WTC11 (cell line): ENCODE data around the gene ZNF554. TPM values are rescaled to one million over a fixed set of nuclear protein-coding genes. Genes with fewer than 3 reads are reported as not detected.
A peak's percentile ranks its signal among the peaks of the same experiment; 100 is the strongest.

Experiments
- CREB1 ChIP-seq: sonication (generic); formaldehyde crosslinking; IDR thresholded peaks from 2 replicates; pipeline ENCODE4 v1.8.0; 2023; ENCODE audit warnings: mild to moderate bottlenecking, missing genetic modification reagents
- FOXK1 ChIP-seq: sonication (generic); formaldehyde crosslinking; IDR thresholded peaks from 2 replicates; pipeline ENCODE4 v1.8.0; 2022; ENCODE audit warnings: mild to moderate bottlenecking, moderate library complexity, missing genetic modification reagents
- GTF2I ChIP-seq: fragments of 250-450 bp; sonication (Bioruptor Pico); conservative IDR thresholded peaks from 2 replicates; pipeline ENCODE4 v1.4.0; 2021; ENCODE audit warnings: mild to moderate bottlenecking
- IRF2 ChIP-seq: sonication (generic); formaldehyde crosslinking; IDR thresholded peaks from 2 replicates; pipeline ENCODE4 v1.8.0; 2022; ENCODE audit warnings: low read depth, missing genetic modification reagents, borderline replicate concordance
- JUN ChIP-seq: sonication (generic); formaldehyde crosslinking; IDR thresholded peaks from 2 replicates; pipeline ENCODE4 v1.8.0; 2023; ENCODE audit warnings: mild to moderate bottlenecking, missing genetic modification reagents
- NFE2L1 ChIP-seq: sonication (generic); formaldehyde crosslinking; IDR thresholded peaks from 2 replicates; pipeline ENCODE4 v1.8.1; 2023; ENCODE audit warnings: missing genetic modification reagents
- NFYB ChIP-seq: sonication (generic); formaldehyde crosslinking; conservative IDR thresholded peaks from 2 replicates; pipeline ENCODE4 v1.8.0; 2022; ENCODE audit warnings: low read depth, missing genetic modification reagents
- NR1H2 ChIP-seq: sonication (generic); formaldehyde crosslinking; IDR thresholded peaks from 2 replicates; pipeline ENCODE4 v1.9.0; 2021; ENCODE audit warnings: mild to moderate bottlenecking, moderate library complexity, missing genetic modification reagents
- SMAD4 ChIP-seq: sonication (generic); formaldehyde crosslinking; IDR thresholded peaks from 2 replicates; pipeline ENCODE4 v1.8.0; 2022; ENCODE audit warnings: mild to moderate bottlenecking, missing genetic modification reagents
- SP1 ChIP-seq: sonication (generic); formaldehyde crosslinking; conservative IDR thresholded peaks from 2 replicates; pipeline ENCODE4 v1.8.1; 2022; ENCODE audit warnings: missing genetic modification reagents
- TP53 ChIP-seq: sonication (generic); formaldehyde crosslinking; IDR thresholded peaks from 2 replicates; pipeline ENCODE4 v1.8.1; 2023; ENCODE audit warnings: mild to moderate bottlenecking, missing genetic modification reagents
- ZBTB21 ChIP-seq: sonication (generic); formaldehyde crosslinking; IDR thresholded peaks from 2 replicates; pipeline ENCODE4 v1.8.1; 2023; ENCODE audit warnings: mild to moderate bottlenecking, missing genetic modification reagents, borderline replicate concordance
- ZNF232 ChIP-seq: sonication (generic); formaldehyde crosslinking; IDR thresholded peaks from 2 replicates; pipeline ENCODE4 v1.8.0; 2022; ENCODE audit warnings: mild to moderate bottlenecking, missing genetic modification reagents
- ZNF317 ChIP-seq: sonication (generic); formaldehyde crosslinking; IDR thresholded peaks from 2 replicates; pipeline ENCODE4 v1.8.1; 2023; ENCODE audit warnings: low read depth, mild to moderate bottlenecking, moderate library complexity, missing genetic modification reagents, borderline replicate concordance
- ZNF396 ChIP-seq: fragments of 250-450 bp; sonication (Bioruptor Pico); IDR thresholded peaks from 2 replicates; pipeline ENCODE4 v1.8.0; 2021; ENCODE audit warnings: mild to moderate bottlenecking, moderate library complexity, borderline replicate concordance
- ZNF423 ChIP-seq: fragments of 250-450 bp; sonication (Bioruptor Pico); IDR thresholded peaks from 2 replicates; pipeline ENCODE4 v2.1.2; 2022; ENCODE audit warnings: mild to moderate bottlenecking, moderate library complexity
- ZNF671 ChIP-seq: fragments of 250-450 bp; sonication (Bioruptor Pico); IDR thresholded peaks from 2 replicates; pipeline ENCODE4 v1.8.0; 2021; ENCODE audit warnings: mild to moderate bottlenecking
- total RNA-seq: library from RNA; stranded (reverse); gene quantifications from 3 replicates; pipeline ENCODE4 v1.2.3, GENCODE V29; 2021
- TF ChIP-seq, protein P1 (sequence below): sonication (generic); formaldehyde crosslinking; IDR thresholded peaks from 2 replicates; pipeline ENCODE4 v1.8.0; 2022; ENCODE audit warnings: mild to moderate bottlenecking, missing genetic modification reagents
- TF ChIP-seq, protein P2 (sequence below): sonication (generic); formaldehyde crosslinking; IDR thresholded peaks from 2 replicates; pipeline ENCODE4 v1.8.1; 2022; ENCODE audit warnings: low read depth, mild to moderate bottlenecking, moderate library complexity, missing genetic modification reagents, borderline replicate concordance
- TF ChIP-seq, protein P3 (sequence below): sonication (generic); formaldehyde crosslinking; IDR thresholded peaks from 2 replicates; pipeline ENCODE4 v1.8.1; 2023; ENCODE audit warnings: mild to moderate bottlenecking, missing genetic modification reagents, moderate library complexity
- TF ChIP-seq, protein P4 (sequence below): sonication (generic); formaldehyde crosslinking; IDR thresholded peaks from 2 replicates; pipeline ENCODE4 v1.8.1; 2022; ENCODE audit warnings: missing genetic modification reagents, borderline replicate concordance
- TF ChIP-seq, protein P5 (sequence below): fragments of 250-450 bp; sonication (Bioruptor Pico); IDR thresholded peaks from 2 replicates; pipeline ENCODE4 v1.9.0; 2021; ENCODE audit warnings: mild to moderate bottlenecking, borderline replicate concordance
- TF ChIP-seq, protein P6 (sequence below): sonication (generic); formaldehyde crosslinking; conservative IDR thresholded peaks from 2 replicates; pipeline ENCODE4 v1.8.1; 2023; ENCODE audit warnings: mild to moderate bottlenecking, low read depth, missing genetic modification reagents, moderate library complexity

Gene ZNF554
- total RNA-seq, 1 experiment from 2014 or later: 5.7 TPM

DNA sequence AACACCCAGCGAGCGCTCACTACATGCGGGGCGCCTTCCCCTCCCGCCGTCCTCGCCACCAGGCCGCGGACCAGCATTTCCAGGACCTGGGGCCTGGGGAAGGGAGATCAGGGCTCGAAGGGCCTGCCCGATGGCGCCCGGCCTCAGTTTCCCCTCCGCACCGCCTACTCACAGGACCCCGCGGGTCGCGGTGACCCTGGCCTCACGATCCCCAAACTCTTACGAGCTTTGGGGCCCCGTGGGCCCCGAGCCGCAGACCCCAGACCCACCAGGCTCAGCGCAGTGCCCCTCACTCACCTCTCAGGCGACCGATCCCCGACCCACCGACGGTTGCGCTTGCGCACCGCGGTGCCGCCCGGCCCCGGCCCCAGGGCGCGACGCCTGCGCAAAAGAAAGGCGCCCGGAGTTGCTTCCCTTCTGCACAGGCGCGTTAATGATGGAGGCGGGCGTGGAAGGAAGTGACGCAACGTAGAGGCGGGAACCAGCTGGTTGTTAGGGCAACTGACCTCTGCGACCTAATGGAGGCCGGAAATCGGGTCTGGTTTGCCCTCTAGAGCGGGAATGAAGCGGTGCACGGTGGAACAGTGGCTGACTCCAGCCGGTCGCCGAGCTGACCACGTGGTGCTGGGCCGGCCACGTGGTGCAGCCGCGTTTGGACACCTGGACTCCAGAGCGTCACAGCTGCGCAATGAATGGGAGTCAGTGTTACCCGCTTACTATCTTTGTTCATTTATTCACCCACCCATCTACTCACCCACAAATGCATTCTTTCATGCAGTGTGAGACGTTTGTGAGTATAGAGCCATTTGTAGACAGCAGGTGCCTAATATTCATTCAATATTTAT, 36.5 kb upstream of the ZNF554 start, which contains the start of gene SGTA (continued):
- TF ChIP-seq, protein P1, sequence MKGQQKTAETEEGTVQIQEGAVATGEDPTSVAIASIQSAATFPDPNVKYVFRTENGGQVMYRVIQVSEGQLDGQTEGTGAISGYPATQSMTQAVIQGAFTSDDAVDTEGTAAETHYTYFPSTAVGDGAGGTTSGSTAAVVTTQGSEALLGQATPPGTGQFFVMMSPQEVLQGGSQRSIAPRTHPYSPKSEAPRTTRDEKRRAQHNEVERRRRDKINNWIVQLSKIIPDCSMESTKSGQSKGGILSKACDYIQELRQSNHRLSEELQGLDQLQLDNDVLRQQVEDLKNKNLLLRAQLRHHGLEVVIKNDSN (CRISPR knock-in tag): peak; percentile 99
- TF ChIP-seq, protein P2, sequence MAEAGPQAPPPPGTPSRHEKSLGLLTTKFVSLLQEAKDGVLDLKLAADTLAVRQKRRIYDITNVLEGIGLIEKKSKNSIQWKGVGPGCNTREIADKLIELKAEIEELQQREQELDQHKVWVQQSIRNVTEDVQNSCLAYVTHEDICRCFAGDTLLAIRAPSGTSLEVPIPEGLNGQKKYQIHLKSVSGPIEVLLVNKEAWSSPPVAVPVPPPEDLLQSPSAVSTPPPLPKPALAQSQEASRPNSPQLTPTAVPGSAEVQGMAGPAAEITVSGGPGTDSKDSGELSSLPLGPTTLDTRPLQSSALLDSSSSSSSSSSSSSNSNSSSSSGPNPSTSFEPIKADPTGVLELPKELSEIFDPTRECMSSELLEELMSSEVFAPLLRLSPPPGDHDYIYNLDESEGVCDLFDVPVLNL: 0 out of 2 replicates have a peak, but pooled peaks have one; percentile 48
- TF ChIP-seq, protein P3, sequence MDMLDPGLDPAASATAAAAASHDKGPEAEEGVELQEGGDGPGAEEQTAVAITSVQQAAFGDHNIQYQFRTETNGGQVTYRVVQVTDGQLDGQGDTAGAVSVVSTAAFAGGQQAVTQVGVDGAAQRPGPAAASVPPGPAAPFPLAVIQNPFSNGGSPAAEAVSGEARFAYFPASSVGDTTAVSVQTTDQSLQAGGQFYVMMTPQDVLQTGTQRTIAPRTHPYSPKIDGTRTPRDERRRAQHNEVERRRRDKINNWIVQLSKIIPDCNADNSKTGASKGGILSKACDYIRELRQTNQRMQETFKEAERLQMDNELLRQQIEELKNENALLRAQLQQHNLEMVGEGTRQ (CRISPR knock-in tag): peak; percentile 99
- peak; percentile 91; the same call in 1 of the 2 replicates for TF ChIP-seq ZNF232 (CRISPR knock-in tag)
- TF ChIP-seq ZNF317 (CRISPR knock-in tag): no peak
- TF ChIP-seq CREB1 (CRISPR knock-in tag): peak; percentile 72
- TF ChIP-seq, protein P4, sequence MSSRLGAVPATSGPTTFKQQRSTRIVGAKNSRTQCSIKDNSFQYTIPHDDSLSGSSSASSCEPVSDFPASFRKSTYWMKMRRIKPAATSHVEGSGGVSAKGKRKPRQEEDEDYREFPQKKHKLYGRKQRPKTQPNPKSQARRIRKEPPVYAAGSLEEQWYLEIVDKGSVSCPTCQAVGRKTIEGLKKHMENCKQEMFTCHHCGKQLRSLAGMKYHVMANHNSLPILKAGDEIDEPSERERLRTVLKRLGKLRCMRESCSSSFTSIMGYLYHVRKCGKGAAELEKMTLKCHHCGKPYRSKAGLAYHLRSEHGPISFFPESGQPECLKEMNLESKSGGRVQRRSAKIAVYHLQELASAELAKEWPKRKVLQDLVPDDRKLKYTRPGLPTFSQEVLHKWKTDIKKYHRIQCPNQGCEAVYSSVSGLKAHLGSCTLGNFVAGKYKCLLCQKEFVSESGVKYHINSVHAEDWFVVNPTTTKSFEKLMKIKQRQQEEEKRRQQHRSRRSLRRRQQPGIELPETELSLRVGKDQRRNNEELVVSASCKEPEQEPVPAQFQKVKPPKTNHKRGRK (CRISPR knock-in tag): no peak
- peak; percentile 94 for TF ChIP-seq FOXK1 (CRISPR knock-in tag)
- no peak for TF ChIP-seq ZNF396 (CRISPR knock-in tag)
- 0 out of 2 replicates have a peak, but pooled peaks have one; percentile 72 for TF ChIP-seq TP53
- TF ChIP-seq NR1H2: no peak
- TF ChIP-seq ZNF423 (CRISPR knock-in tag): peak; percentile 31; the same call in 1 of the 2 replicates
- TF ChIP-seq ZNF671 (CRISPR knock-in tag): no peak
- TF ChIP-seq GTF2I: 0 out of 2 replicates have a peak, but pooled peaks have one; percentile 3
- no peak; the same call in 1 of the 2 replicates for TF ChIP-seq NFYB (CRISPR knock-in tag)
- TF ChIP-seq ZBTB21 (CRISPR knock-in tag): no peak; the same call in 1 of the 2 replicates
- TF ChIP-seq, protein P5, sequence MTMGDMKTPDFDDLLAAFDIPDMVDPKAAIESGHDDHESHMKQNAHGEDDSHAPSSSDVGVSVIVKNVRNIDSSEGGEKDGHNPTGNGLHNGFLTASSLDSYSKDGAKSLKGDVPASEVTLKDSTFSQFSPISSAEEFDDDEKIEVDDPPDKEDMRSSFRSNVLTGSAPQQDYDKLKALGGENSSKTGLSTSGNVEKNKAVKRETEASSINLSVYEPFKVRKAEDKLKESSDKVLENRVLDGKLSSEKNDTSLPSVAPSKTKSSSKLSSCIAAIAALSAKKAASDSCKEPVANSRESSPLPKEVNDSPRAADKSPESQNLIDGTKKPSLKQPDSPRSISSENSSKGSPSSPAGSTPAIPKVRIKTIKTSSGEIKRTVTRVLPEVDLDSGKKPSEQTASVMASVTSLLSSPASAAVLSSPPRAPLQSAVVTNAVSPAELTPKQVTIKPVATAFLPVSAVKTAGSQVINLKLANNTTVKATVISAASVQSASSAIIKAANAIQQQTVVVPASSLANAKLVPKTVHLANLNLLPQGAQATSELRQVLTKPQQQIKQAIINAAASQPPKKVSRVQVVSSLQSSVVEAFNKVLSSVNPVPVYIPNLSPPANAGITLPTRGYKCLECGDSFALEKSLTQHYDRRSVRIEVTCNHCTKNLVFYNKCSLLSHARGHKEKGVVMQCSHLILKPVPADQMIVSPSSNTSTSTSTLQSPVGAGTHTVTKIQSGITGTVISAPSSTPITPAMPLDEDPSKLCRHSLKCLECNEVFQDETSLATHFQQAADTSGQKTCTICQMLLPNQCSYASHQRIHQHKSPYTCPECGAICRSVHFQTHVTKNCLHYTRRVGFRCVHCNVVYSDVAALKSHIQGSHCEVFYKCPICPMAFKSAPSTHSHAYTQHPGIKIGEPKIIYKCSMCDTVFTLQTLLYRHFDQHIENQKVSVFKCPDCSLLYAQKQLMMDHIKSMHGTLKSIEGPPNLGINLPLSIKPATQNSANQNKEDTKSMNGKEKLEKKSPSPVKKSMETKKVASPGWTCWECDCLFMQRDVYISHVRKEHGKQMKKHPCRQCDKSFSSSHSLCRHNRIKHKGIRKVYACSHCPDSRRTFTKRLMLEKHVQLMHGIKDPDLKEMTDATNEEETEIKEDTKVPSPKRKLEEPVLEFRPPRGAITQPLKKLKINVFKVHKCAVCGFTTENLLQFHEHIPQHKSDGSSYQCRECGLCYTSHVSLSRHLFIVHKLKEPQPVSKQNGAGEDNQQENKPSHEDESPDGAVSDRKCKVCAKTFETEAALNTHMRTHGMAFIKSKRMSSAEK (CRISPR knock-in tag): no peak
- TF ChIP-seq NFE2L1 (CRISPR knock-in tag): peak; percentile 87; the same call in 1 of the 2 replicates
- no peak for TF ChIP-seq IRF2 (CRISPR knock-in tag)
- TF ChIP-seq, protein P6, sequence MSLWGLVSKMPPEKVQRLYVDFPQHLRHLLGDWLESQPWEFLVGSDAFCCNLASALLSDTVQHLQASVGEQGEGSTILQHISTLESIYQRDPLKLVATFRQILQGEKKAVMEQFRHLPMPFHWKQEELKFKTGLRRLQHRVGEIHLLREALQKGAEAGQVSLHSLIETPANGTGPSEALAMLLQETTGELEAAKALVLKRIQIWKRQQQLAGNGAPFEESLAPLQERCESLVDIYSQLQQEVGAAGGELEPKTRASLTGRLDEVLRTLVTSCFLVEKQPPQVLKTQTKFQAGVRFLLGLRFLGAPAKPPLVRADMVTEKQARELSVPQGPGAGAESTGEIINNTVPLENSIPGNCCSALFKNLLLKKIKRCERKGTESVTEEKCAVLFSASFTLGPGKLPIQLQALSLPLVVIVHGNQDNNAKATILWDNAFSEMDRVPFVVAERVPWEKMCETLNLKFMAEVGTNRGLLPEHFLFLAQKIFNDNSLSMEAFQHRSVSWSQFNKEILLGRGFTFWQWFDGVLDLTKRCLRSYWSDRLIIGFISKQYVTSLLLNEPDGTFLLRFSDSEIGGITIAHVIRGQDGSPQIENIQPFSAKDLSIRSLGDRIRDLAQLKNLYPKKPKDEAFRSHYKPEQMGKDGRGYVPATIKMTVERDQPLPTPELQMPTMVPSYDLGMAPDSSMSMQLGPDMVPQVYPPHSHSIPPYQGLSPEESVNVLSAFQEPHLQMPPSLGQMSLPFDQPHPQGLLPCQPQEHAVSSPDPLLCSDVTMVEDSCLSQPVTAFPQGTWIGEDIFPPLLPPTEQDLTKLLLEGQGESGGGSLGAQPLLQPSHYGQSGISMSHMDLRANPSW (CRISPR knock-in tag): no peak
- 0 out of 2 replicates have a peak, but pooled peaks have one; percentile 34 for TF ChIP-seq JUN
- peak; percentile 78 for TF ChIP-seq SMAD4 (CRISPR knock-in tag)
- TF ChIP-seq SP1 (CRISPR knock-in tag): peak; percentile 93
